ENCODE measurements around the gene ARHGAP9.
"Not testable (repeated sequence)": the region's sequence is repeated elsewhere in the genome, so short reads cannot be mapped to it uniquely, and the experiment has no call there.

ARHGAP9 gene

GRCh38 chr12:57479376-57480115 is at the start of gene ARHGAP9:
ARHGAP9 (minus strand) TSS chr12:57479866; CDS start chr12:57479406, 460 bp downstream.
- no peak for DNase-seq (ENCODE audit: low spot score)

GRCh38 chr12:57528831-57529555 is 49.3 kb upstream of the ARHGAP9 start:
- no peak for DNase-seq (ENCODE audit: low spot score)

GRCh38 chr12:57528176-57528575 is 48.5 kb upstream of the ARHGAP9 start:
- no peak for DNase-seq (ENCODE audit: low spot score)

GRCh38 chr12:57527184-57527583 is 47.5 kb upstream of the ARHGAP9 start:
- no peak for DNase-seq (ENCODE audit: low spot score)

- DNase-seq (ENCODE audit: low spot score), result no peak
Measured at GRCh38 chr12:57526477-57527126, 46.9 kb upstream of the ARHGAP9 start.

- no peak for DNase-seq (ENCODE audit: low spot score)
Measured at GRCh38 chr12:57525615-57526383, 46.1 kb upstream of the ARHGAP9 start.

- DNase-seq (ENCODE audit: low spot score), result no peak
Measured at GRCh38 chr12:57524814-57525614, 45.3 kb upstream of the ARHGAP9 start.

GRCh38 chr12:57523706-57524614 is 44.3 kb upstream of the ARHGAP9 start:
- no peak for DNase-seq (ENCODE audit: low spot score)

- DNase-seq (ENCODE audit: low spot score), result peak; percentile 63
Measured at GRCh38 chr12:57522887-57523705, 43.4 kb upstream of the ARHGAP9 start.

GRCh38 chr12:57522011-57522886 is 42.6 kb upstream of the ARHGAP9 start, which contains the start of gene MBD6:
MBD6 (plus strand) TSS chr12:57522824; CDS start chr12:57524304, 1,480 bp downstream.
- DNase-seq (ENCODE audit: low spot score), result peak; percentile 90

- DNase-seq (ENCODE audit: low spot score), result peak; percentile 72
Measured at GRCh38 chr12:57521525-57522010, 41.9 kb upstream of the ARHGAP9 start.

- peak; percentile 99 for DNase-seq (ENCODE audit: low spot score)
Measured at GRCh38 chr12:57520053-57520818, 40.6 kb upstream of the ARHGAP9 start, which contains the start of gene DDIT3. DDIT3 (minus strand) TSS chr12:57520514; CDS start chr12:57517406, 3,108 bp downstream.

- no peak for DNase-seq (ENCODE audit: low spot score)
Measured at GRCh38 chr12:57519796-57520052, 40.1 kb upstream of the ARHGAP9 start.

- DNase-seq (ENCODE audit: low spot score), result no peak
Measured at GRCh38 chr12:57518920-57519795, 39.5 kb upstream of the ARHGAP9 start.

- no peak for DNase-seq (ENCODE audit: low spot score)
Measured at GRCh38 chr12:57518176-57518919, 38.7 kb upstream of the ARHGAP9 start.

GRCh38 chr12:57517718-57518117 is 38.1 kb upstream of the ARHGAP9 start:
- not testable (repeated sequence) for DNase-seq (ENCODE audit: low spot score)

All from globus pallidus (tissue), 1 donor.